Fibroblast of villous mesenchyme (primary cell): Measurements from ENCODE around the gene LRRC7. TPM values are rescaled to one million over a fixed set of nuclear protein-coding genes. Genes with fewer than 3 reads are reported as not detected.

Experiments used
- DNase-seq: peaks from one replicate; pipeline ENCODE4 v3.0.0-alpha.2; 2010; ENCODE audit warnings: low read depth
- H3K4me3 ChIP-seq: 2 replicates; pipeline ENCODE4 v1.5.1; 2011; ENCODE audit warnings: low read depth, mild to moderate bottlenecking, low read length
- CTCF ChIP-seq: IDR thresholded peaks from 2 replicates; pipeline ENCODE4 v1.5.1; 2012; ENCODE audit warnings: low read depth, mild to moderate bottlenecking, low read length; ENCODE audit not compliant: insufficient read depth
- total RNA-seq: library from RNA; depleted of rRNA; stranded (reverse); fragments of >200 nt; gene quantifications from 2 replicates; pipeline ENCODE4 v1.2.3, GENCODE V29; 2012

LRRC7 gene
- total RNA-seq, 1 donor = 0.43 TPM

GRCh38 chr1:69985901-69986439, 418.2 kb downstream of the LRRC7 start:
- H3K4me3 ChIP-seq = no peak overlapping the region
- TF ChIP-seq CTCF = no peak
- no peak for DNase-seq

- DNase-seq = no peak
- H3K4me3 ChIP-seq = no peak overlapping the region
- no peak for TF ChIP-seq CTCF
Observed at GRCh38 chr1:69987881-69988280, 420.2 kb downstream of the LRRC7 start.

- peak; percentile 26 for DNase-seq
- TF ChIP-seq CTCF = no peak
- H3K4me3 ChIP-seq = no peak overlapping the region
Observed at GRCh38 chr1:69991644-69992043, 423.9 kb downstream of the LRRC7 start.

GRCh38 chr1:69992594-69992993, 424.9 kb downstream of the LRRC7 start:
- DNase-seq = no peak
- H3K4me3 ChIP-seq = no peak overlapping the region
- TF ChIP-seq CTCF = no peak

GRCh38 chr1:69993810-69994209, 426.1 kb downstream of the LRRC7 start:
- DNase-seq = peak; percentile 44
- TF ChIP-seq CTCF = no peak

GRCh38 chr1:69994241-69994640, 426.5 kb downstream of the LRRC7 start:
- no peak overlapping the region for H3K4me3 ChIP-seq
- TF ChIP-seq CTCF = no peak
- DNase-seq = peak; percentile 18

More at GRCh38 chr1:69993810-69994209, 426.1 kb downstream of the LRRC7 start:
- H3K4me3 ChIP-seq = no peak overlapping the region

GRCh38 chr1:69998847-69999246, 431.1 kb downstream of the LRRC7 start:
- TF ChIP-seq CTCF = no peak
- no peak for DNase-seq
- H3K4me3 ChIP-seq = no peak overlapping the region
